Hepatocyte (in vitro differentiated cells): ENCODE data around the gene INPP5D.

Experiments used
- EZH2 ChIP-seq: fragments of 200-600 bp; sonication (generic); IDR thresholded peaks from 2 replicates; pipeline ENCODE4 v1.6.1; 2016; ENCODE audit warnings: antibody characterized with exemption, mild to moderate bottlenecking, borderline replicate concordance
- TF ChIP-seq, protein P1 (sequence below): fragments of 200-600 bp; sonication (generic); IDR thresholded peaks from 2 replicates; pipeline ENCODE4 v1.5.1; 2016; ENCODE audit warnings: antibody characterized with exemption, mild to moderate bottlenecking; ENCODE audit not compliant: poor library complexity

- no peak for TF ChIP-seq EZH2
- TF ChIP-seq, protein P1, sequence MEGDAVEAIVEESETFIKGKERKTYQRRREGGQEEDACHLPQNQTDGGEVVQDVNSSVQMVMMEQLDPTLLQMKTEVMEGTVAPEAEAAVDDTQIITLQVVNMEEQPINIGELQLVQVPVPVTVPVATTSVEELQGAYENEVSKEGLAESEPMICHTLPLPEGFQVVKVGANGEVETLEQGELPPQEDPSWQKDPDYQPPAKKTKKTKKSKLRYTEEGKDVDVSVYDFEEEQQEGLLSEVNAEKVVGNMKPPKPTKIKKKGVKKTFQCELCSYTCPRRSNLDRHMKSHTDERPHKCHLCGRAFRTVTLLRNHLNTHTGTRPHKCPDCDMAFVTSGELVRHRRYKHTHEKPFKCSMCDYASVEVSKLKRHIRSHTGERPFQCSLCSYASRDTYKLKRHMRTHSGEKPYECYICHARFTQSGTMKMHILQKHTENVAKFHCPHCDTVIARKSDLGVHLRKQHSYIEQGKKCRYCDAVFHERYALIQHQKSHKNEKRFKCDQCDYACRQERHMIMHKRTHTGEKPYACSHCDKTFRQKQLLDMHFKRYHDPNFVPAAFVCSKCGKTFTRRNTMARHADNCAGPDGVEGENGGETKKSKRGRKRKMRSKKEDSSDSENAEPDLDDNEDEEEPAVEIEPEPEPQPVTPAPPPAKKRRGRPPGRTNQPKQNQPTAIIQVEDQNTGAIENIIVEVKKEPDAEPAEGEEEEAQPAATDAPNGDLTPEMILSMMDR = no peak
Observed at GRCh38 chr2:233072838-233073237, 12.7 kb downstream of the INPP5D start.
